ENCODE results near the gene SIRPG. TPM values are rescaled to one million over a fixed set of nuclear protein-coding genes. Genes with fewer than 3 reads are reported as not detected.

The SIRPG gene
- polyA plus RNA-seq, 2 of the 4 experiments (the other 2 are of a cell fraction), result not detected

DNA sequence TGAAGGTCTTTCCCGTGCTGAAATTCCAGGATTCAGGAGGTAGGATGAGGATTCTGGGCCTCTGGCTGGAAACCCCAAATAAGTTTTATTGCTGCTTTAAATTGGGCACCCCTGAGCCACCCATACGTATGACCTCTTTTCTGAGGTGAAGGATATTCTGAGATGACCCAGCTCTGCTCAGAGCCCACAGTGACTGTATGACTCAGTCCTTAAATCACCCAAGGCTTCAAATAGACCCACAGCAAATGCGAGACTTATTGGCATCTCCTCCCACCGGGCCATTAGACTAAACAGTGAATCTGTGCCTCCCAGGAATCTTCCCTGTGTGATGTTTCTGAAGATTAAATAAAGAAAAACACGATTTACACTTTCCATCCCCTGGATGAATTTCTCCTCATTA is 9.5 kb downstream of the SIRPG start (continued):
- TF ChIP-seq, protein P1, sequence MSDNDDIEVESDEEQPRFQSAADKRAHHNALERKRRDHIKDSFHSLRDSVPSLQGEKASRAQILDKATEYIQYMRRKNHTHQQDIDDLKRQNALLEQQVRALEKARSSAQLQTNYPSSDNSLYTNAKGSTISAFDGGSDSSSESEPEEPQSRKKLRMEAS (IDR thresholded peaks at IDR 0.05), result no peak
- TF ChIP-seq EHMT2 (IDR thresholded peaks at IDR 0.05; ENCODE audit: low read depth) (no peak), TP53 (CRISPR knock-in tag; IDR thresholded peaks at IDR 0.05) (no peak)

DNA sequence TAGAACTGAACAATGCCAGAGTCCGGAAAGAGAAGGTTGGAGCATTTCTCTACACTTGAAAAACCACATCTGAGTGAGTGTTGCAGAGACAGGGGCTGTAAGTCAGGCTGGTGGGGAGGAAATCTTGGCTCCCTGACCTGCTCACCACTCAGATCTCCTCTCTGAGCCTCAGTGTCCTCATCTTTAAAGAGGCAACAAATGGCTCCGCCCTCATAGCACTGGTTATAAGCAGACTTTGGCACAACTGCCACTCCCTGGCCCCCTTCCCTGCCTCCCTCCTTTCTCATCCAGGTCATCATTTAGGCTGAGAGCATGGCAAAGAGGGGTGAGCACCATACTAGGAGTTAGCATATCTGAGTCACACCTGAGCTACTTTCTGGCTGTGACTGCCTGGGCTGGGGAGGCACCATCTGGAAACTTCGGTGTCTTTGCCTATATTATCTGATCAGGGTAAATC is 10.6 kb downstream of the SIRPG start:
- no peak for DNase-seq (ENCODE audit: low read depth in 1 of 2, low spot score in 1 of 2)

DNA sequence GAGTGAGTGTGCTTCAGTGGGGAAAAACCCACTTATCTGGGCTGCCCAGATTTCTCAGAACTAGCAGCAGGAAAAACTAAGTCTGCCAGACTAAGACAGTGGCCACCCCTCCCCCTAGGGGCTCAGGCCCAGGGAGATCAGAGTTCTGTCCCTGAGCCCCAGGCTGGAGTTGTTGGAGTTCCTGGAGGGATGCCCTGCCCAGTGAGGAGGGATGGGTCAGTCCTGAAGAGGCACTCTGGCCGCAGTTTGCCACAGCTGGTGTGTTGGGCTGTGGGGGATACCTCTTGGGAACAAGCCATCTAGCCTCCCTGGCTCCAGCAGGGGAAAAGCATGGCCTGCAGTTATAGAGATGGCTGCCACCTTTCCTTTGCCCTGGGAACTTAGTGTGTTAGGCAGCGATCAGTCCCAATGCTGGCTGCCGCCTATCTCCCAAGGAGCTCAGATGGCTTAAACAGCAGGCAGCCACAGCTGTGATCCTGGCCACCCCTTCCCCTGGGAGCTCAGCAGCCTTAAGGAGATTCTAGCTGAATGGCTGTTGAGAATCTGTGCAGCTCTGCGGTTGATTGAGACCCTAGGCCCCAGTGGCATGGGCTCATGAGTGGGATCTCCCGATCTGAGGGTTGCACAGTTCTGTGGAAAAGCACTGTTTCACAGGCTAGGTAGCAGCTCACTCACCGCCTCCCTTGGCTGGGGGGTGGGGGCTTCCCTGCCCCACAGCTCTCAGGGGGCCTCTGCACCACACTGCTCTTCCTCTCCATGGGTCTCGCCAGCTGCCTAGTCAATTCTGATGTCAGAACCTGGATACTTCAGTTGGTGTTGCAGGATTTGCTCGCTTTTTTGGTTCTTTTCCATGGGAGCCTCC is 13.2 kb downstream of the SIRPG start:
- CTCF ChIA-PET, result interaction anchor here (0.6 kb wide), 1 partner anchor 134 kb away, joined by 3 read pairs; no protein-coding TSS in a partner anchor
- 66% methylated on average over 7 of the region's 8 CpGs for WGBS (ENCODE audit: missing lambda C conversion rate)
- DNase-seq (ENCODE audit: low read depth in 1 of 2, low spot score in 1 of 2) (no peak), FAIRE-seq (no peak), ATAC-seq (no peak)
- no peaks in the 10 kb centered on the region for H3K4me1 ChIP-seq
- no peak overlapping the region for H3K4me3 ChIP-seq
- no peaks in the 10 kb centered on the region; the same call in 2 of the 3 replicates for H3K9me3 ChIP-seq
- POLR2A ChIA-PET, result no interaction called here
- no peak overlapping the region for H3K27ac ChIP-seq
- no peak overlapping the region for H3K4me2 ChIP-seq
- no peak for TF ChIP-seq RNF2 (IDR thresholded peaks at IDR 0.05; ENCODE audit: borderline replicate concordance, low read depth)
- TF ChIP-seq, protein P2, sequence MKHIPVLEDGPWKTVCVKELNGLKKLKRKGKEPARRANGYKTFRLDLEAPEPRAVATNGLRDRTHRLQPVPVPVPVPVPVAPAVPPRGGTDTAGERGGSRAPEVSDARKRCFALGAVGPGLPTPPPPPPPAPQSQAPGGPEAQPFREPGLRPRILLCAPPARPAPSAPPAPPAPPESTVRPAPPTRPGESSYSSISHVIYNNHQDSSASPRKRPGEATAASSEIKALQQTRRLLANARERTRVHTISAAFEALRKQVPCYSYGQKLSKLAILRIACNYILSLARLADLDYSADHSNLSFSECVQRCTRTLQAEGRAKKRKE (CRISPR knock-in tag; IDR thresholded peaks at IDR 0.05; ENCODE audit: low read depth), result no peak
- TF ChIP-seq, protein P3, sequence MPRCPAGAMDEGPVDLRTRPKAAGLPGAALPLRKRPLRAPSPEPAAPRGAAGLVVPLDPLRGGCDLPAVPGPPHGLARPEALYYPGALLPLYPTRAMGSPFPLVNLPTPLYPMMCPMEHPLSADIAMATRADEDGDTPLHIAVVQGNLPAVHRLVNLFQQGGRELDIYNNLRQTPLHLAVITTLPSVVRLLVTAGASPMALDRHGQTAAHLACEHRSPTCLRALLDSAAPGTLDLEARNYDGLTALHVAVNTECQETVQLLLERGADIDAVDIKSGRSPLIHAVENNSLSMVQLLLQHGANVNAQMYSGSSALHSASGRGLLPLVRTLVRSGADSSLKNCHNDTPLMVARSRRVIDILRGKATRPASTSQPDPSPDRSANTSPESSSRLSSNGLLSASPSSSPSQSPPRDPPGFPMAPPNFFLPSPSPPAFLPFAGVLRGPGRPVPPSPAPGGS (IDR thresholded peaks at IDR 0.05), result no peak
- no peak for TF ChIP-seq HDAC2 (IDR thresholded peaks at IDR 0.05)
- TF ChIP-seq, protein P4, sequence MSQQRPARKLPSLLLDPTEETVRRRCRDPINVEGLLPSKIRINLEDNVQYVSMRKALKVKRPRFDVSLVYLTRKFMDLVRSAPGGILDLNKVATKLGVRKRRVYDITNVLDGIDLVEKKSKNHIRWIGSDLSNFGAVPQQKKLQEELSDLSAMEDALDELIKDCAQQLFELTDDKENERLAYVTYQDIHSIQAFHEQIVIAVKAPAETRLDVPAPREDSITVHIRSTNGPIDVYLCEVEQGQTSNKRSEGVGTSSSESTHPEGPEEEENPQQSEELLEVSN (IDR thresholded peaks at IDR 0.05; ENCODE audit: borderline replicate concordance, low read depth), result no peak
- TF ChIP-seq, protein P5, sequence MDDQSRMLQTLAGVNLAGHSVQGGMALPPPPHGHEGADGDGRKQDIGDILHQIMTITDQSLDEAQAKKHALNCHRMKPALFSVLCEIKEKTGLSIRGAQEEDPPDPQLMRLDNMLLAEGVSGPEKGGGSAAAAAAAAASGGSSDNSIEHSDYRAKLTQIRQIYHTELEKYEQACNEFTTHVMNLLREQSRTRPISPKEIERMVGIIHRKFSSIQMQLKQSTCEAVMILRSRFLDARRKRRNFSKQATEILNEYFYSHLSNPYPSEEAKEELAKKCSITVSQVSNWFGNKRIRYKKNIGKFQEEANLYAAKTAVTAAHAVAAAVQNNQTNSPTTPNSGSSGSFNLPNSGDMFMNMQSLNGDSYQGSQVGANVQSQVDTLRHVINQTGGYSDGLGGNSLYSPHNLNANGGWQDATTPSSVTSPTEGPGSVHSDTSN (IDR thresholded peaks at IDR 0.05), result no peak
- TF ChIP-seq KDM1A (IDR thresholded peaks at IDR 0.05; ENCODE audit: low read depth), result no peak
- TF ChIP-seq HOXA7 (CRISPR knock-in tag; IDR thresholded peaks at IDR 0.05), result no peak
- no peak for TF ChIP-seq NPAS2 (CRISPR knock-in tag; IDR thresholded peaks at IDR 0.05; ENCODE audit: borderline replicate concordance)
- TF ChIP-seq CBX2 (IDR thresholded peaks at IDR 0.05; ENCODE audit: borderline replicate concordance, low read depth), result no peak
- no peak for TF ChIP-seq EHMT2 (IDR thresholded peaks at IDR 0.05; ENCODE audit: low read depth)
- TF ChIP-seq, protein P6, sequence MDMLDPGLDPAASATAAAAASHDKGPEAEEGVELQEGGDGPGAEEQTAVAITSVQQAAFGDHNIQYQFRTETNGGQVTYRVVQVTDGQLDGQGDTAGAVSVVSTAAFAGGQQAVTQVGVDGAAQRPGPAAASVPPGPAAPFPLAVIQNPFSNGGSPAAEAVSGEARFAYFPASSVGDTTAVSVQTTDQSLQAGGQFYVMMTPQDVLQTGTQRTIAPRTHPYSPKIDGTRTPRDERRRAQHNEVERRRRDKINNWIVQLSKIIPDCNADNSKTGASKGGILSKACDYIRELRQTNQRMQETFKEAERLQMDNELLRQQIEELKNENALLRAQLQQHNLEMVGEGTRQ (IDR thresholded peaks at IDR 0.05), result no peak
- no peak for TF ChIP-seq RARB (CRISPR knock-in tag; IDR thresholded peaks at IDR 0.05)
- no peak for TF ChIP-seq ZFP36 (IDR thresholded peaks at IDR 0.05; ENCODE audit: borderline replicate concordance, partially characterized antibody)

More for the DNA sequence above, 10.6 kb downstream of the SIRPG start:
- TF ChIP-seq HOXB13 (CRISPR knock-in tag; IDR thresholded peaks at IDR 0.05; ENCODE audit: low read depth) (no peak), MYC (IDR thresholded peaks at IDR 0.05; ENCODE audit: borderline replicate concordance, low read length) (no peak), JUN (IDR thresholded peaks at IDR 0.05) (no peak), EHF (CRISPR knock-in tag; IDR thresholded peaks at IDR 0.05) (no peak), BHLHE40 (IDR thresholded peaks at IDR 0.05; ENCODE audit: low read depth, low read length) (no peak), NR3C1 (IDR thresholded peaks at IDR 0.05) (no peak), HOXB5 (CRISPR knock-in tag; IDR thresholded peaks at IDR 0.05) (no peak), GATA3 (IDR thresholded peaks at IDR 0.05; ENCODE audit: borderline replicate concordance) (no peak), MAZ (IDR thresholded peaks at IDR 0.05; ENCODE audit: borderline replicate concordance, low read depth, low read length) (no peak), MAFK (IDR thresholded peaks at IDR 0.05; ENCODE audit: partially characterized antibody) (no peak), CHD4 (IDR thresholded peaks at IDR 0.05; ENCODE audit: borderline replicate concordance) (no peak), CBX2 (IDR thresholded peaks at IDR 0.05; ENCODE audit: borderline replicate concordance, low read depth) (no peak), PHF8 (IDR thresholded peaks at IDR 0.05; ENCODE audit: borderline replicate concordance, low read depth) (no peak)
- TF ChIP-seq, protein P6 (IDR thresholded peaks at IDR 0.05), result no peak
- TF ChIP-seq, protein P3 (IDR thresholded peaks at IDR 0.05), result no peak
- TF ChIP-seq, protein P2 (CRISPR knock-in tag; IDR thresholded peaks at IDR 0.05; ENCODE audit: low read depth), result no peak
- WGBS (ENCODE audit: missing lambda C conversion rate), result 63% methylated on average over 3 of the region's 3 CpGs
- POLR2A ChIA-PET, result no interaction called here
- Histone ChIP-seq H3K4me3 (no peak overlapping the region), H3K4me1 (no peaks in the 10 kb centered on the region), H3K9me3 (no peaks in the 10 kb centered on the region; the same call in 2 of the 3 replicates), H3K27ac (no peak overlapping the region), H3K4me2 (no peak overlapping the region)
- ATAC-seq, result no peak
- no peak for FAIRE-seq
- CTCF ChIA-PET, result interaction anchor here (1.0 kb wide), 1 partner anchor 144 kb away, joined by 3 read pairs; no protein-coding TSS in a partner anchor
